GM21447 (cell line): ENCODE results near the gene LRPAP1.

Experiments
- ATAC-seq: cut with Tn5 transposase; IDR thresholded peaks from one replicate; pipeline ENCODE4 v1.9.1; 2021; ENCODE audit not compliant: unreplicated experiment

LRPAP1 gene

DNA sequence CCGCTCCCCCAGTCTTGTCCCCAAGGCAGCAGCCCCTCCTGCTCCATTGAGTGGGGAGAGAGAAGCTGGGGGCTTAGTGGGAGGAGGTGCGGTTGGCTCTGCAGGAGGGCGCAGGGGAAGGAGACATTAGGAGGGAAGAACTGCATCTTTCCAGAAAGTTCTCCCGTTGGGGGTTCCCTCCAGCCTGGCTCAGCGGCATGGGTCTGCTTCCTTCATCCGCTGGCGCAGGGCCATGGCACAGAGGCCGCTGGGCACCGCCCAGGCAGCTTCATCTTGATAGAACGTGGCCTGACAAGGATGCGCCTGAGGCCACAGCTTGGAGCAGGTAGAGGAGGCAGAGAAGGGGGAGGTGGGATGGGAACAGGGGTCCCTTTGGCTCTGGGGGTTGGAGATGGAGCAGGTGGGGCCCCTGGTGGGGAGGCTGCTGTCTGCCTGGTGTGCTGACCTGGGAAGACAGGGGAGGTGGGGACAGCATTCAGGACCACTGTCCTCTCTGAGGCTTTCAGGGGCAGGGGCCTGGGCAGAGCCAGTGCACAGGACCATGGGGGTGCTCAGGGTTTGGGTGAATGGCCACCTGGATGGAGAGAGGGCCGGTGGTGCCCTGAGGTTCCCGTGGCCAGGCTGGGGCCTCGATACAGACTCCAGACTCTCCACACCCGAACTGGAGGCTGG is 57.0 kb downstream of the LRPAP1 start:
- no peak for ATAC-seq

DNA sequence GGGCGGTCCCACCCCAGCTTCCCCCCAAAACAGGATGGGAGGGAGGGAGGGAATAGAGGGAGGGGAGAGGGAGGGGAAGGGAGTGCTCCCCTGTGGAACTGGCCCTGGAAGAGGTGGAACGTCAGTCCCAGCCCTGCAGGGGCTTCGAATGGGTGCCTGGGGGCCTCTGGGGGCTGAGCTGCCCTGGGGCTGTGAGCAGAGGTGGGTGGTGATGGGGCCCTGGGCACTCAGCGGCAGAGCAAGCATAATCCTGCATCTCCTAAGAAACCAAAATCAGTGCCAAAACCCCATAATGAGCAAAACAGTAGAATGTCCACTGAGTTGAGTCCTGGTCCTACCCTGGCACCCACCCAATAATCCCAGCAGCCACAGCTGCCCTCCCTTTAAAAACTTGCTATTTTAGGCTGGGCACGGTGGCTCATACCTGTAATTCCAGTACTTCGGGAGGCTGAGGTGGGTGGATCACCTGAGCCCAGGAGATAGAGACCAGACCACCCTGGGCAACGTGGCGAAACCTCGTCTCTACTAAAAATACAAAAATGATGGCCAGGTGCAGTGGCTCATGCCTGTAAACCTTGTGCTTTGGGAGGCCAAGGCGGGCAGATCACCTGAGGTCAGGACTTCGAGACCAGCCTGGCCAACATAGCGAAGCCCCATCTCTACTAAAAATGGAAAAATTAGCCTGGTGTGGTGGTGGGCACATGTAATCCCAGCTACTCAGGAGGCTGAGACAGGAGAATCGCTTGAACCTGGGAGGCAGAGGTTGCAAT is 58.0 kb downstream of the LRPAP1 start:
- ATAC-seq, result no peak

GRCh38 chr4:3473181-3473950 is 58.9 kb downstream of the LRPAP1 start:
- no peak for ATAC-seq

DNA sequence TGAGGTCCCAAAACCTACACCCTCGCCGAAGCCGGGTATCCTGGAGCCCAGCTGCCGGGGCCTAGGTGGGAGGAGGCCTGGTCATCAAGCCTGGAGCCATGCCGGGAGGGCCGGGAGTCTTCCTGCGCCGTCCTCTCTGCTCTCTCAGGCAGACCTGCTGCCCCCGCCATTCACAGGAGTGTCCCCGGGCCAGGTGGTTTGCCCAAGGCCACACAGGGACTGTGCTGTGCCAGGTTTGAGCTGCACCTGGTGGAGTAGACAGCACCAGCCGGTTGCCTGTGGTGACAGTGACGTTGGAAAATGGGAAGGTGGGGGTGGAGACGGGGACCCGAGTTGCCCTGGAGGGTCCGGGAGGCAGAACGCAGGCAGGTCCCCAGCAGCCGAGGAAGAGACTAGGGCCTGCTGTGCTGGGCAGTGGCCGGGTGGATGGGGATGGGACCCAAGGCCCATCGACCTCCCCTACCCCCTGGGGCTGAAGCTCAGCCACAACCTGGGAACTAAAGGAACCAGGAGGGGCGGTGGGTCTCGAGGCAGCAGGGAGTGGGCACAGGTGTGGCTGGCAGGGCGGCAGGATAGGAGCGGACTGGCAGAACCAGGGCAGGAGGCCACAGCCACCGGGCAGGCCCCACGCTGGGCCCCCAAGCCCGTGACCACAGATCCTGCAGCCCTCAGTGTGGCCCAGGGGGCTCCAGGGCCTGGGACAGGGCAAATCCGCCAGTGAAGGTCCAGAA is 59.6 kb downstream of the LRPAP1 start:
- ATAC-seq, result no peak

- ATAC-seq, result no peak
Observed at GRCh38 chr4:3471886-3472285, 60.3 kb downstream of the LRPAP1 start.

DNA sequence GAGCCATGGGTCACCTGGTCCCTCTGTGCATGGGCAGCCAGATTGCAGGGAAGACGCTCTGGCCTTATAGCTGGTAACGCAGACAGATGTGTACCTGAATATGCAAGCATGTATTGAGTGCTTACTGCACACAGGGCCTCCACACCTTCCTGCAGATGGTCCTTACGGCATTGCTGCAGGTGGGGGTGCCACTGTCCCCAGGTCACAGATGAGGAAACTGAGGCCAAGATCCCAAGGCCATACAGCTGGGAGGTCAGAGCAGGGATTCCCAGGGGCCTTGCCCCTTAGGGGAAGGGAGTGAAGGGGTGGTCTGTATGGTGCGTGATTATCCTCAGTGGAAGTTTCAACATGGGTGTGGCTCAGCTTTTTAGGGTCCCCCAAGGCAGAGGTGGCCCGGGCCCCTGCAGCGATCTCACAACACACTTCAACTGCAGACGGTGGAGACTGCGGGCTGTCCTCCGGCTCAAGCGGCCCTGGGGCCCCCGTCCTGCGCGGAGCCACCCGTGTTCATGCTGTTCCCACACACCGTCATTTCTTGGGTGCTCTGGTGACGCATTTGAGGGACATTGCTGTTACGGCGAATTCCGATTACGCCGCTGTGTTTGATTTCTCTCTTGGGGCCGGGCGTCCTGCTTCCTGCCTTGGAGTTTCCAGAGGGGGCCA is 61.0 kb downstream of the LRPAP1 start:
- ATAC-seq, result no peak

- ATAC-seq, result no peak
Observed at GRCh38 chr4:3470244-3471097, 61.8 kb downstream of the LRPAP1 start.

DNA sequence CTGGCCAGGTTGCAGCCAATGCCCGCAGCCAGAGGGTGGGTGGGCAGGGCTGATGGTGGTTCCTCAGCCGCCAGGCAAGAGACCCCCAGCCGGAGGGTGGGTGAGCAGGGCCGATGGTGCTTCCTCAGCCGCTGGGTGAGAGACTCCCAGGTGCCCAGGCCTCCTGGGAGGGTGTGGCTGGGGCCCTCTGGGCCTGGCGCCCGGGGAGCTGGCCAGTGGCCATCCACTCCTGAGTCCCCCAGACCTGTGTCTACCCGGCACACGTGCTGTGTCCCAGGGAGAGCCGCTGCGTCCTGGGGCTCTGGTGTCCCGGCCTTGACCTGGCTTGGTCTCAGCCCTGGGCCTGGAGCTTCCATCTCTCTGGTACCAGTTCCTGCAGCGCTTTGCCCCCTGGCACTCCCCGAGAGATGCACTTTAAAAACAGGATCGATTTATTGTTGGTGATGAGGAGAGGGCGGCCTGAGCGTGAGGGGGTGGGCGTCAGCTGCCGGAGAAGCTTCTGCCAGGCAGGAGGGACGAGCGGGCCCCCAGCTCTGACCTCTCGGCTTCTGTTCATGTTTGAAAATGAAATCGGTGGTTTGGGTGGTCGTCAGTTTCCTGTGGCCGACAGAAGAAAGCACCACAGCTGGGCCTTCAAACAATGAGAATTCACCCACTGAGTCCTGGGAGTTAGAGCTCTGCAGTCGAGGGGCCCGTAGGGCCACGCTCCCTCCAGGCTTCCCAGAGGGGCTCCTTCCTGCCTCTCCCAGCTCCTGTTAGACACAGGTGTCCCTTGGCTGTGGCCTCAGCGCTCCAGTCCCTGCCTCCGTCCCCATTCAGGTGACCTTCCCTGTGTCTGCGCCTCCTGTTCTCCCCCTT is 62.6 kb downstream of the LRPAP1 start:
- no peak for ATAC-seq

DNA sequence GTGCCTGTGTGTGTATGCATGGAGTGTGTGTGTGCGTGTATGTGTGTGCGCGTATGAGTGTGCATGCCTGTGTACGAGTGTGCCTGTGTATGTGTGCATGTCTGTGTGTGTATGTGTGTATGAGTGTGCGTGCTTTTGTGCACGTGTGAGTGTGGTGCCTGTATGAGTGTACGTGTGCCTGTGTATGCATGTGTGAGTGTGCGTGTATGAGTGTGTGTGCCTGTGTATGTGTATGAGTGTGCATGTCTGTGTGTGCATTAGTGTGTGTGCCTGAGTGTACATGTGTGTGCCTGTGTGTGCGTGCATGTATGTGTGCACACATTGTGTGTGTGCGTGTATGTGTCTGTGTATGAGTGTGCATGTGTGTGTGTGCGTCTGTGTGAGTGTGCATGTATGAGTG is 63.4 kb downstream of the LRPAP1 start:
- no peak for ATAC-seq

DNA sequence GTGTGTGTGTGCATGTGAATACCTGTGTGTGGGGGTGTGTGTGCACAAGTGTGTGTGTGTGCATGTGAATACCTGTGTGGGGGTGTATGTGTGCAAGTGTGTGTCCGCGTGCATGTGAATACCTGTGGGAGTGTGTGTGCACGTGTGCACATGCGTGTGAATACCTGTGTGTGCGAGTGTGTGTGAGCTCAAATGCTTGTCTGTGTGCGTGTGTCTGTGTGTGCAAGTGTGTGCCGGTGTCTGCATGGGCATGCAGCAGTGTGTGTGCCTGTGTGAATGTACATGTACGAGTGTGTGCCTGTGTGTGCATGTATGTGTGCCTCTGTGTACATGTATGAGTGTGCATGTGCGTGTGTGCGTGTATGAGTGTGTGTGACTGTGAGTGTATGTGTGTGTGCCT is 64.1 kb downstream of the LRPAP1 start:
- no peak for ATAC-seq

DNA sequence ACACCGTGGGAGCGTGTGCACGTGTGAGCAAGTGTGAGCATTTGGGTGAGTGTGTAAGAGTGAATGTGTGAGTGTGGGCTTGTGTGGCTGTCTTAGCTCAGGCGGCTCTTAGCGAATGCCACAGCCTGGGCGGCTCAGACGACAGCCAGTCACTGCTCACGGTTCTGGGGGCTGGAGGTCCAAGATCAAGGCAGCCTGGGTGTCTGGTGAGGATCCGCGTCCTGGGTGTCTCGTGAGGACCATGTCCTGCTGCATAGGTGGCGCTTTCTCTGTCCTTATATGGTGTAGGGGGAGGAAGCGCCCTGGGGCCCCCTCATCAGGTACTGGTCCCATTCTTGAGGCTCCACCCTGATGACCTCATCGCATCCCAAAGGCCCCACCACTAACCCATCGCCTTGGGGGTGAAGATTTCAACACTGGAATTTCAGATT is 64.6 kb downstream of the LRPAP1 start:
- ATAC-seq, result no peak

- ATAC-seq, result no peak
Observed at GRCh38 chr4:3466691-3467600, 65.3 kb downstream of the LRPAP1 start.

DNA sequence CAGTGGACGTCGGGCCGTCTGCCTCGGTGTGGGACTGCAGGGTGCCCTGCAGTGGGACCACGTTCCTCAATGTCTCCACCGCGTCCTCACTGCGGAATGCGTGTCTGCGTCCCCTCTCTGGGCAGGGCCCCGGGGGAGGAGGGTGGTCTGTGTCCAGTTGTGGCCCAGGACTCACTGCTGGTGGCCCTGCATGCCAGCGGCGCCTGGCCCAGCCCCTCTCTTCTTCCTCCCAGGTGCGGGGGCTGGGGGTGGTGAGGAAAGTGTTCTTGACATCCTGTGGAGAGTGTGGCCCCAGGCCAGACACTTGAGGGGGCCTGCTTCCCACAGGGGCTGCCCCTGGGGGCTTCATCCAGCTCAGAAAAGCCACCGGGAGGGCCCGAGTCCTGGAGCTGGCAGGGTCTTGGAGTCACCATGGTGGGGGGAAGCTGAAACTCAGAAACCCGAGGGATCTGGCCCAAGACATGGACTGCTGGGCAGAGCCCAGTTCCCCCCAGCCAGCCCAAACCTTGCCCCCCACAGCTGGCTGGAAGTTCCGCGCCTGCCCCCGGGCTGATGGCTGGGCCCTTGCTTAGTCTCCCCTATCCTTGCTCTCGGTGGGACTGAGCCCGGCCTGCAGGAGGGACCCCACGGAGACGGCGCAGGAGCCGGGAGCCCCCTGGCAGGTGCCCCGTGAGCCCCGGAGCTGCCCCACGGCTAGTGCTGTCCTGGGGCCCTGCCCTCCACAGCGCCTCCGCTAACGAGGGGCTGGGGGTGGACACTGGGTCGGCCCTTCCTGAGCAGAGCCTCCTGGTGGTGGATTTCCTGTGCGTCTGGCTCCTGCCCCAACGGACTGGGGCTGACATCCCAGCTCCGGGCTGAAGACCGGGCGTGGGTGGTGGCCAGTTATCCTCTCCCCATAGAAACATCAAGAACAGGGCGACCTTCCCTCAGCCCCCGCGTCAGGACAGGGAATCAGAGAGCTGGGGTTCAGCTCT is 66.2 kb downstream of the LRPAP1 start:
- no peak for ATAC-seq

- no peak for ATAC-seq
Observed at GRCh38 chr4:3464911-3465697, 67.1 kb downstream of the LRPAP1 start.

GRCh38 chr4:3464349-3464905 is 67.8 kb downstream of the LRPAP1 start:
- no peak for ATAC-seq
